HG02798 (cell line): Measurements from ENCODE around the gene KIRREL3.

Source experiments
- ATAC-seq: cut with Tn5 transposase; IDR thresholded peaks from one replicate; pipeline ENCODE4 v1.9.1; 2021; ENCODE audit warnings: mild to moderate bottlenecking; ENCODE audit not compliant: unreplicated experiment, poor library complexity

KIRREL3 gene

DNA sequence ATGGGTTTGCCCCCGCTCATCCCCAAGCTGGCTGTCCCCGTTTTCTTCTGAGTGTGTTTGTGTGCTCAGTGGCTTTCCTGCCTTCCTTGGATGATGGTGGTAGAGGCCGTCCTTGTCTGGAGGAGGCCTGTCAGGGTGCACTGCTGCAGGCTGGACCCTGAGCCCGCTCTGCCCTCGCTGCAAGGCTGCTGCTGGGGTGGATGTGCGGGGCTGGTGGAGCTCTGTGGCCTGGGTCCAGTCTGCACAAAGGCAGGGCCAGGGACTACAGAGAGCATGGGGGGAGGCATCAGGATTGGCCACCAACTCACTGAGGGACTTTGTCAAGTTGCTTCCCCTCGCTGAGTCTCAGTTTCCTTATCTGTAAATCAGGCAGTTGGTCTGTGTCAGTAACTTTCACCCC is 275.0 kb downstream of the KIRREL3 start:
- no peak for ATAC-seq

DNA sequence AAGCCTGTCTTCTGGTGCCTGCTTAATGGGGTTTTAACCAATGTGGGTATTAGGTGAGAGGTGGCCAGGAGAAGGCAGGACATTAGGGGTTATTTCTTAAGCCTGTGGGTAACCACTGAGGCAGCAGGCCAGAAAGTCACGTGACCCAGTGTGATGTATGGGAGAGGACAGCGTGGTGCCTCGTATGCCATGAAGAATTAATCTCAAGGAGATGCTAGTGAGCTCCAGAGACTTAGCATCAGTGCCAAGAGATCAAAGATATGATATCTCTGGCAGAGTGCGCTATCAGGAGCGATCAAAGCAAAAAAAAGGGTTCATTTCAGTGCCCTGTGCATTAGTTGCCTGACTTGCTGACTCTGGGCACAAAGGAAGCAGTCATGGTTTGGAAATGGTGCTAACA is 275.5 kb downstream of the KIRREL3 start:
- no peak for ATAC-seq

DNA sequence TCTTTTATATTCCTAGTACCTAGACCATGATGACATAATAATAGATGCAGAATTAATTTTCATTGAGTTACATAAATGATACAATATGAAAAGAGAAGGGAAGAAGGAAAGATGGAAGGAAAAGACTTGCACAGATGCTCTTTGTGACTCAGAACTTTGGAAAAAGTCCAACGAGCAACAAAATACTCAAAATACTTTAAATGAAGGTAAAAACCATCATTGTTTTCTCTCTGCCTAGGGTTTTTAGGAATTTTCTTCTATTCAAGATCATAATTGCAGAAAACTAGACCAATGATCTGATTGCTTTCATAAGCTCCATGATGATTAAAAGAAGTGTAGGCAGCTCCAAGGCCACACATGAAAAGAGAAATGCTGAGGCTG is 276.9 kb downstream of the KIRREL3 start:
- ATAC-seq, result no peak

DNA sequence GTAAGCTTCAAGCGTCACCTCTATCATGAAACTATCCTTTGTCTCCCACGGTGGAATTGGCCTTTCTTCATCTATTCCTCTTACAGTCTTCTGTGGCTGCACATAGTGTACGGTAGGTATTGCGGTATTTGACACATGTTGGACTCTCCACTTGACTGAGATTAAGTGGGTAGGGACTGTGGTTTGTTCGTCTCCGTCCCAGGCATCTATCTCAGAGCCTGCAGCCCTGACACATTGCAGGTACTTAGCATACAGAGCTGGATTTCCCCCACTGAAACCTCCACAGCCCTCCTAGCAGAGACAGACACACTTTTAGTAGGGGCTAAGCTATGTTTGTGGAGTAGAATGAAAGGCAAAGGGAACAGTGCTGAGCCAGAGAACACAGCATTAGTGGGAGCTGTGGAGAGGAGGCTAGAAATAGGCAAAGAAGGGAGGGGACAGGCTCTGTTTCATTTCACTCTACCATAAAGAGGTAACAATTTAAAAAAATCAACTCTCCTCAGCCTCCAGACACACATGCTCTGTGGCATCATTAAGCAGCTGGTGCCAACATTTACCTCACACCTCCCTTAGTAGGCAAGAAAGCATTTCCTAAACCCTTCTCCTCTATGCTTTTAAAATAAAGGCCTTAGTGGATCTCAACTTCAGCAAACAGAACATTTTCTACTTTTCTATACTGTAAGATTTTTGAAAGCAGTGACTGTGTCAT is 277.5 kb downstream of the KIRREL3 start:
- no peak for ATAC-seq

DNA sequence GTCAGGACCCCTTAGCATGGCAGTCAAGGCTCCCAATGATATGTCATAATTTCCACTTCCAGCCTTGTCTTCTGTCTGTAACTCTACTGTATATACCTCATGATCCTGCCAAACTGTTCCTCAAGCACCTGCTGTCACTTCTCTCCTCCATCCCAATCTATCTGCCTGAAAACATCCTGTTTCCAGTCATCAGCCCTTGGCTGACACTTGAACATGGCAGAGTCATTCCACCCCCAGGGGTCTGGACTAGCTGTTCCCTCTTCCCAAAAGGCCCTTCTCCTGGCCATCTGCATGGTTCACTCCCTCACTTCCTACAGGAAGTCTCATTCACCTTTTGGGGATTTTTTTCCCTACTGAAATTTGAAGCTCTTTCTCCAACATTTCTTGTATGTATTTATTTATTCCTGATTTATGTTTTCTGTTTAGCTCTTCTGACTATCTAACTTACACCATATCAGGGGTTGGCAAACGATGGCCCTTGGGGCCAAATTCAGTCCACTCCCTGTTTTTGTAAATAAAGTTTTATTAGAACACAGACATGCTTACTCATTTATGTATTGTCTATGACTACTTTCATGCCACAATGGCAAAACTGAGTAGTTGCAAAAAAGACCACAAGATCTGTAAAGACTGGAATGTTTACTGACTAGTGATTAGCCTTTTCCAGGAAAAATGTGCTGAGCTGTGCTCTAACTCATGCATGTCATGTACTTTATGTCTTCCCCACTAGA is 278.4 kb downstream of the KIRREL3 start:
- no peak for ATAC-seq

DNA sequence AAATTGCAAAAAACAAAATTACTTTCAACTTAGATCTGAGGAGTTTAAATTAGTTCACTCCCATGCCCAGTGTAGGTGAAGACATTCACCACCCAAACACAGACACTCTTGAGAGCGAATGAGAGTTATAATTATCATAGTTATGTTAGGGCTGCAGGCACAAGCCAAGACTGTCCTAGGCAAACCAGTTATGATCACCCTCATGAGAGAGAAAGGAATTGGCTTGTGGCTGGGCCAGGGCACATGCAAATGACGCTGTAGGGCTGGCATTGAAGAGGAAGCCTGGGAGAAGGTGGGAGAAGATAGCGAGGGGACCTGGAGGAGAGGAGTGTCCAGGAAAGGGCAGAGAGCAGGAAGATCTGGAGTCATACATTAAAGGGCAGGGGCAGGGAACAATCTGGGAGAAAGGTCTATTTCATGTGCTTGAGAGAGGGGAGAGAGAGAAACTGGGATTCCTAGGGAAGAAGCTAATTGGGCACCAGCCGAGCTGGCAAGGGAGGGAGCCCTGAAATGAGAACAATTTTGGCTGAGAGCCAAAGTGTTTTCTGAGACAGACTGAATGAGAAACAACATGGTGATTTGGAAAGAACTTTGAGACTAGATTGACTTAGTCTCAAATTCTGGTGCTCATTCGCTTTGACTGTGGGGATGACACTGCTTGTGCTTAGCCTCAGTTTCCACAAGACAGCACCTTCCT is 279.9 kb downstream of the KIRREL3 start:
- no peak for ATAC-seq

DNA sequence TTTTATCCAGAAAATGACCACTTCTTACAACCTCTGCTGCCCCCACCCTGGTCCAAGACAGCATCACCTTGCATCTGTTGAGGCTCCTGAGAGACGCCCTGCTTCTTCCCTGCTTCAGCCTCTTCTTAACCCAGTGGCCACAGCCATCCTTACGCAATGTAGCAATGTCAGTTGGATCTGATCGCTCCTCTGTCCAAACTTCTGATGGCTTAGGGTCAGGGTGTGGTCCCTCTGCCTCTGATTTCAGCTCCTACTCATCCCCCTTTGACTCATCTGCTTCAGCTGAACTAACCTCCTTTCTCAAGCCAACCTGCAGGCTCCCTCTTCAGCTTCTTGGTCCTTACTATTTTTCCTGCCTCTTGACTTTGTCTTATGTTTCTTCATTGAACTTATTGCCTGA is 280.8 kb downstream of the KIRREL3 start:
- ATAC-seq, result no peak

DNA sequence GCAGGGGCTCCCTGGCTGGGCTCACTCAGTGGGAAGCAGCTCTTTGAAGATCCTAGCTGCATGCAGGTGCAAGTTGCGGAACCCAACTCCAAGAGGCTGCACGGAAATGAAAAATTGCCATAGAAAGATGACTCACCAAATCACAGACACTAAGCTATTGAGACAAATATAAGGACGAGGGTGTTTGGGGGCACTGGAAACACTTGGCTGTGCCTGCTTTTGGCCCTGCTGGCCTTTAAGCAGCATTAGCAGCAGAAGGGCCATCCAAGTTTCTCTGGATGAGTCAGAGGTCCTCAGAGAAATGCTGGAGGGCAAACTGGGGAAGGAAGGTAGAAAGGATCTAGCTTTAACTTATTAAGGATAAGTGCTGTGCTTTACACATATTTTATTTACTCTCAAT is 282.3 kb downstream of the KIRREL3 start:
- no peak for ATAC-seq

DNA sequence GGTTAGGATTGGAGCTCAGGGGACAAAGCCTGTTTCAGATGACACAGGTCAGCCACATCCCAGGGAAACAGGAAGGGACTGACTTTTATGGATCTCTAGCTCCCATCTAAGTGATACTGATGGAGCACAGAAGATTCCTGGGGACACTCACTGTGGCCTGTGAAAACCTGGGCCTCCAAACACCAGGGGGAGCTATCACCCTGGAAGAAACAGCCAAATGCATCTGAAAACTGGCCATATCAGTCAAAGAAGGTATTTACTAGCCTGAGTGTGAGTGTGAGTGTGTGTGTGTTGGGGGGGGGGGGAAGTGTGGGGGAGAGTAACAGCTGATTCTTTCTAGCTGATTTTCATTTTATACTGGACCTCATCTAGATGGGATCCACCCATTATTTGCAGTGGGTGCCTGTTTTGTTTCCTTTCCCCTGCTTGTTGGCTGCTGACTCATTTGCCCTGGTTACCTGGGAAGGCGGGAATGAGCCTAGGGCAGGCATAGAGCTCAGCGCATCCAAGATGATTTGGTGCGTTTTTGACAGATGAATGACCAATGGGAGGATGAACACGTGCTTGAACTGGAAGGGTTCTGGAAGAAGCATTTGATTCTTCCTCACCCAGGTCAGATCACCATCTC is 284.0 kb downstream of the KIRREL3 start:
- ATAC-seq, result peak; percentile 68

DNA sequence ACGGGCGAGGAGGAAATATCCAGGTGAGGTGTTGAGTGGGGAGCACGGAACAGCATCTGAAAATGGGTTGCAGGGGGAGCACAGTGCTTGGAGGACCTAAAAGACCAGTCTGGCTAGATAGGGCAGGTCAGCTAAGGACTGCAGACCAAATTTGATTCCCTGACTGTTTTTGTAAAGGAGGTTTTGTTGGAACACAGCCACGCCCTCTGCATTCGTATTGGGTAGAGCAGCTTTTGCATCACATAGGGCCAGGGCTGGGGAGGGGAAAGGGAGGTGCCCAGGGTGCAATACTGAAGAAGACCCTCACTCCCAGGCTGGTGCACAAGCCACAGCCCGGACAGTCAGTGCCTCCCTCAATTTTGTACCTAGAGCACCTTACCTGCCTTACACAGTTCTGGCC is 286.8 kb downstream of the KIRREL3 start:
- ATAC-seq, result no peak

DNA sequence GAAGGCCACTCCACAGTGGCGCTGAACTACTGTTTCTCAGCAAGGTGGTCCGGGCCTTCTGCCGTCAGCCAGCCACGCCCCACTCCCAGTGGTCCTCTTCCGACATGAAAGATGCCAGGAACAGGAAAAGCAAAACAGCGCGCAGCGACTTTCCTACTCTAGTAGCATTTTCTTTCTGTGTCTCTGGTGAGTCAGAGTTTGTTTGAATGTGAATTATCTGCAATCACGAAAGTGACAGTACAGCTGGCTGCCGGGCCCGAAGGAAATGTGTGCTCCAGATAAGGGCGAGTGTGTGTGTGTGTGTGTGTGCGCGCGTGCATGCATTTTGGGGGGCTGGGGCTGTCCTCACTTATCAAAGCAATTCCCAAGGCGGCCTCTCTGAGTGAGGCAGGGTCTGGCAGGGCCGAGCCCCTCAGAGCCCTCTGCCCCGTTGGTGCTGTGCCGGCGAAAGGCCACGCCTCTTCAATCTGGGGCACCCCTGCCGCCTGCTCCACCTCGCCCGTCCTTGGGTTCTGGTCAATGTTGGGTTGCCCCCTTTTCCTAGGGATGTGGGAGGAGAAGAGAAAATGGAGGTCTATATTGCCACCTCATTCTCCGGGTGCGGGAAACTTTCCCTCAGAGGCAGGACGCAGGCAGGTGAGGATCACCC is 288.5 kb downstream of the KIRREL3 start:
- ATAC-seq, result no peak

DNA sequence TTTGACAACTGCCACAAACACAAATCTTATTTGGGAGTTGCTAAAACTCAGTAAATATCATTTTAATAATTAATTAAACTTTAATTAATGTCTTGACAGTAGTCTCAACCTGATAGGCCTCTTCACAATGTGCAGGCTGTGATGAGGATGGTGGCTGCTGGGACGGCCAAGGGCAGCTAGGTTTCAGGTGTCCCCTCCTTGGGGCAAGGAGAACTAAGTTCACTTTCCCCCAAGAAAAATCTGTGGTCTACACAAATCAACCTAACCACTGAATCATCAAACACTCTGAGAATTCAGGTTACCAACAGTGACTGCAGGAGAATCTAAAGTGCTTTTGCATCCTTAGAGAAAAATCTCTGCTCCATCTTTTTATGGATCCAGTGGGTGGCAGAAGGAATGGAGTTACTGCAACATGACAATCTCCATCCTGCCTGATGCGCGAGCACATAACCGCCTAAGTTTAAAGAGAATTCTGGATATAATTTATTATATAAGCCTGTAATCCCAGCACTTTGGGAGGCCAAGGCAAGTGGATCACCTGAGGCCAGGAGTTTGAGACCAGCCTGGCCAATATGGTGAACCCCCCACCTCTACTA is 289.7 kb downstream of the KIRREL3 start:
- no peak for ATAC-seq

DNA sequence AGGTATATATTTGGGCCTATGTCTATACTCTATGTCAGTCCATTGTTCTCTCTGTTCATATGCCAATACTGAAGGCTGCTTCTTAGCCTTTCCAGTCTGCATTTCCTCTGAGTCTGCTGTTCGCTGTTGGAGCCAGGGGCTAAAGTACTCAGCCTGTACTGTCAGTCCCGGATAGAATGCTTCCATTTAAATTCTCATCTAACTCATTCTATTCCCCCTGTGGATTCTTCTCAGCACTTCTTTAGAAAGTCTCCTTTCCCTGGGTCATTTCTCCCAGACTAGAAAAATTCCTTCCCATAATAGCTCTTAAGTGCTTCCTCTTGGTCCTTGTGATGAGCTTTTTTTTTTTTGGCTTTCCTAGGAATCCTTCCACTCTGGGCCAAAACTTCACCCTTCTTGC is 293.1 kb downstream of the KIRREL3 start:
- ATAC-seq, result no peak

DNA sequence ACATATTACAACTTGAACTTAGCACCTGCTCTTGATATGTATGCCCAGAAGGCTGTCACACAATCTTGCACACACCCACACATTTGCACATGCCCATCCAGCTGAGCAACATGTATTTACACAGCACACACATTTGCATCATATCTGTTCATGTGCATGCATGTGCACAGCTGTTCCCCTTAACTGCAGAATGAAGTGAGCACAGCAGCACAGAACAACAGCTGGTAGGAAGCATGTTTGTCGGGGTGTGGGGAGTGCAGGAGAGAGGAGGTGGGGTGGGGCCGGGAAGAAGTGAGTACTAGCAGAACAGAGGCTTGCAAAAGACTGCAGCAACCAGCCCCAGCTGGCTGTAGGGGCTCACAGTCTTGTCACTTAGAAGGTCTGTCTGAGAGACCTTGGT is 296.5 kb downstream of the KIRREL3 start:
- ATAC-seq, result no peak

DNA sequence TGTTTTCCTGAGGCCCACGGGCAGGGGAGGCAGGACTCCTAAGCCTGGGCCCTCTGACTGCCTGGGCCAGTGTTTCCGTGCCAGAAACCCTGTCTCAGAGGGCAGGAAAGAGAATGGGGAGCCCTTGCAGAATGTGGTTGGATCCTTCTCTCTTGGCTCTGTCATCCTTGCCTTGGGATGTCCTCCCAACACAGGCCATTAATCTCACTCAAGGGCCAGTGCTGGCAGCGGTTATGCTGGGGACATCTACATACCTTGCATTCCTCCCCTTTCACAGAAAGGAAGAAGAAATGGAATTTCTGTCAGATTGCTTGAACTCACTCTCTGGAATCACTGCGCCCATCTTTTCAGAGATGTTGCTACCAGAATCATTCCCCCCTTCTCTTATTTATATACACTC is 296.9 kb downstream of the KIRREL3 start:
- ATAC-seq, result no peak

DNA sequence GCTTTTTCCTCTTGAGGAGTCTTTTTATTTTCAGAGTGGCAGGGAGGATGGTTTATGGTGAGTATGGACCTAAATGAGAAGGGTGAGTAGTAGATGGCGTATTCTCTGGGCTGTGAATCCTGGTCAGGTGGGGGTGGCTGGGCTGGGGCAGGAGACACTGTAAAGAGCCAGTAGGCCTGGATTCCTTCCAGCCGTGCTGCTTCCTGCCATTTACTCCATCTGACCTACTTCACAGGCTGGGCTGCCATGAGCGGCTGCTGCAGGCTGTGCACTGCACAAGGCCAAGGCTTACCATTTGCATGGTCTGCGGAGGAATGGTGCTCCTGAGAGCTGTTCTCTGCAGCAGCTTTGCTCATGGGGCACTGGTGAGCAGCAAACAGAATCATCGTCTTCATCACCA is 297.6 kb downstream of the KIRREL3 start:
- ATAC-seq, result no peak

DNA sequence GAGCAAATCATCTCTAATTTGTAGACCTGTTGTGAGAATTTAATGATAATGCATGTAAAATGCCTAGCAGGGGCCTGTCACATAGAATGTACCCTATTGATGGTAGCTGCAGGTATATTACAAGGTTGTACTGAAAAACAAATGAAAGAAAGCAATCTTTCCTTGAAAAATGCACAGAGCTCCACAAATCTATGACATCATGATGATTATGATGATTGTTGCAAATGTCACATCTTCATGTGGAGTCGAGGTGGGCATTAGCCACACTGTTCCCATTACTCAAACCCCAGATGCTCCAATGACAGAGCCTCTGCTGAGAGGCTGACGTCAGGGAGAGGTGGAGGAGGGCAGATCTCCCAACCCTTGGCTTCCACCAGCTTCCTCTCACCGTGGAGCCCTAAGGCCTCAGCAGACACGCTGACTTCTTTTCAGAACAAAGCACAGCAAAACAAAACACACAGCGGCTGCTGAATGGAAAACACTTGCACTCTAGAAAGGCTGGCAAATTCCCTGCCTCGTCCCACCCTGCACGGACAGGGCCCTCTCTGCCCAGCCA is 298.3 kb downstream of the KIRREL3 start:
- ATAC-seq, result no peak

DNA sequence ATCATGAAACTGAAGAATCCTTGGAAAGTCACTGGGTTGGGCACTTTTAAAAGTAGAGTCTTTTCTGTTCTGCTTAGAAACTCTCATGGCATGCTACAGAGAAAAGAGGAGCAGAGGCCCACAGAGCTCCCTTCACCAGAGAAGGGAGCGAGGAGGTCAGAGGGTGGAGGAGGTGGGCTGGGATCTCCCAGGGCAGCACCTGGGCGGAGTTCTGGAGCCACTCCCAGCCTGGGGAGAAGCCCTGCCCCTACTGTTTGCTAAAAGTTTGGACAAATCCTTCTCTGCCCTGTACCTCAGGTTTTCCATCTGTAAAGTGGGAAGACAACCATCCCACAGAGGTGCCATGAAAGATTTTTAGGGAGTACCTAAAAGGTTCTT is 299.1 kb downstream of the KIRREL3 start:
- ATAC-seq, result no peak

DNA sequence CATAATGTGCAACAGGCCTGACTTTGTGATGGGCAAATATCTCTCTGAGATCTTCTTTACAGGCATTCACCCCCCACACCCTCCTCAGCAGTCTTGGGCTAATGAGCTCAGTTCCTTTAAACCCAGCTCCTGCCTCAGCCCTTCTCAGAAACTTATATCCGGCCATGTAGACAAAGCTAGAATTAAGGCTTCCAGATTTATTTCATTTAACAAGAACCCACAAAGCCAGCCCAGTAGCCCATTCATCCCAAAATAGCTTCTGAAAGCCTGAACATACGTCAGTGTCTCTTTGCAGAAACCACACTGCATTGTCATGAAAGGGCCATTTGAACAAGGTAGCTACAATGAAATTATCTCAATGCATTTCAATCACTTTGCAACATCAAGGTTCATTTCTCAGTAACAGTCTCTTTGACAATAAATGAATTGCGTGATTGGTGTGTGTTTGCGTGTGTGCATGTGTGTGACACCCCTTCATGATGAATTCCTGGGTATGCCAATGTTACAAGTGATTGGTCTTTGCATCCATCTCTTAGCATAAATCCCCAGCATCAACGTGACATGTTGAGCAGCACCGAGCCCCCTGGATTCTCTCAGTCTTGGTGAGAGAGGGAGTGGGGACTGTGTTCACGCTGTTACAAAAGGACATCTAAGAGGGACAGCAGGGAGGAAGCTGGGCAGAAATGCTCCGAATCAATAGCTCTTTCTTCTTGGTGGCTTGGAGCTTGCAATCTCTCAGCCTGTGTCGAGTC is 299.6 kb downstream of the KIRREL3 start:
- peak; percentile 83 for ATAC-seq
